Activated T-cell treated with anti-CD3 and anti-CD28 coated beads, Interleukin-2, amount 50 U/mL, for 24 hours (primary cell): Measurements from ENCODE around the gene FAM168A.

ENCODE experiments used
- DNase-seq: peaks from one replicate; pipeline ENCODE4 v3.0.0-alpha.2; 2020
- H3K27ac Mint-ChIP-seq: 2 replicates; pipeline ENCODE4 v1.8.0; 2020; ENCODE audit warnings: mild to moderate bottlenecking, mixed read lengths
- H3K27me3 Mint-ChIP-seq: 2 replicates; pipeline ENCODE4 v1.8.0; 2020; ENCODE audit warnings: mixed read lengths
- H3K36me3 Mint-ChIP-seq: 2 replicates; pipeline ENCODE4 v1.8.0; 2020; ENCODE audit warnings: low read depth, mixed read lengths
- H3K4me1 Mint-ChIP-seq: 2 replicates; pipeline ENCODE4 v1.8.0; 2020; ENCODE audit warnings: low read depth, mixed read lengths
- H3K4me3 Mint-ChIP-seq: 2 replicates; pipeline ENCODE4 v1.8.0; 2020; ENCODE audit warnings: mild to moderate bottlenecking, moderate library complexity, mixed read lengths
- H3K9me3 Mint-ChIP-seq: 2 replicates; pipeline ENCODE4 v1.8.0; 2020; ENCODE audit warnings: mixed read lengths

FAM168A gene

DNA sequence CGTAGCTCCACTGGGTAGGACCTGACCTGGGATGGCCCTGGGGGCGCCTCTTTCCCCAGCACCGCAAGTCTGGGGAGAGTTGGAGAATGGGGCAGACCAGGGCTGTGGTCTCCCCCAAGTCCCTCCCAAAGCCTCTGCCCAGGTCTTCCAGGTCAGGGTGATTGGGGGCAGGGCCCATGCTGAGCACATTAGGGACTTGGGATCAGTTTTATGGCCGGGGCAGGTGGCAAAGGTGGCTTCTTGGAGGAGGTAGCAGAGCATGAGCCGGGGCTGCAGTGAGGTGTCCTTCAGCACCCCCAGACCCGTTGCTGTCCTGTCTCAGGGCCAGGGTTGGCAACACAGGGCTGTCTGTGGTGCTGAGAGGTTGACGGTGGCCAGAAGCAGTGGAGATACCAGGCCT, 215.7 kb downstream of the FAM168A start:
- Mint-ChIP-seq H3K36me3 (peaks cover 40% of the 10 kb centered on the region), H3K27ac (peak overlapping the region; percentile 63), H3K4me3 (no peak overlapping the region), H3K27me3 (no peaks in the 10 kb centered on the region), H3K4me1 (peaks cover 91% of the 10 kb centered on the region), H3K9me3 (no peaks in the 10 kb centered on the region)
- no peak for DNase-seq

DNA sequence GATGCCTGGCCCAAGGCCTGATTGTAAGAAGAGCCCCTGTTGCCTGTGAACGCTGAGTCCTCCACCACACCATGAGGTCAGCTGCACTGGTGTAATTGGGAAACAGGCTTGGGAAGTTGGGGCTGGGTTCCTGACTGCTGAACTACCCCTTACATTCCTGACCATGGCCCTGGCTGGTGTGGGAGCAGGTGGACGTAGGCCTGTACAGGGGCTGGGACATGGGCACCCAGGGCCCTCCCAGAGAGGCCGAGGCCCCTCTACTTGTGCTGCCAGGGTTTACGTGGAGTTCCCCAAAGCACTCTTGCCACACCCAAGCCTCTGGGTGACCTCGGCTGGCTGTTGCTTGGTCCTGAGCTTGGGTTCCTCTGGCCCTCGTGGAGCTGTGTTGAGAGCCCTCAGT, 216.3 kb downstream of the FAM168A start:
- no peak for DNase-seq
- H3K4me1 Mint-ChIP-seq = peaks cover 92% of the 10 kb centered on the region
- H3K27me3 Mint-ChIP-seq = no peaks in the 10 kb centered on the region
- H3K4me3 Mint-ChIP-seq = no peak overlapping the region
- H3K9me3 Mint-ChIP-seq = no peaks in the 10 kb centered on the region
- no peak overlapping the region for H3K27ac Mint-ChIP-seq
- H3K36me3 Mint-ChIP-seq = peaks cover 42% of the 10 kb centered on the region

DNA sequence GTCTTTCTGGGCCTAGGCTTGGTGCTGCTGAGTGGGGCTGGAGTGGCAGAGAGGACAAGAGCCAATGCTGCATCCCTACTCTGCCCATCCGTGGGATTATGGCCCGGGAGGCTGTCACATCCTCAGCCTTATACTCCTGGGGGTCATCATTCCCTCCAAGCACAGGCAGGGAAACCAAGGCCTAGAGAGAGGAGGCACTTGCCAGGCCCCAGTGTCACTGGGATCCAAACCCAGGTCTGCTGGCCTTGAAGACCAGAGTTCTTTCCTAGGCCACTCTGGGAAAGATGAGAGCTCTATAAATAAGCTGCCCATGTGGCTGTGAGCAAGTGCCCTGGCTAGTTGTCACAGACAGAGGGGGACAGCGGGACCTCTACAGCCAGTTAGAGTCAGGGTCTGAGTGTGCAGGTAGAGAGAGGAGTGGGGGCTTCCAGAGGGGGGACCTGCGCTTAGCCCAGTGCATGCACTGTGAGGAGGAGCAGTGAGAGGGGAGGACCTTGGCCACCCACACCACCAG, 217.0 kb downstream of the FAM168A start:
- Mint-ChIP-seq H3K27ac (peak overlapping the region; percentile 47), H3K9me3 (no peaks in the 10 kb centered on the region), H3K27me3 (no peaks in the 10 kb centered on the region), H3K4me3 (no peak overlapping the region), H3K36me3 (peaks cover 42% of the 10 kb centered on the region), H3K4me1 (peaks cover 87% of the 10 kb centered on the region)
- no peak for DNase-seq

DNA sequence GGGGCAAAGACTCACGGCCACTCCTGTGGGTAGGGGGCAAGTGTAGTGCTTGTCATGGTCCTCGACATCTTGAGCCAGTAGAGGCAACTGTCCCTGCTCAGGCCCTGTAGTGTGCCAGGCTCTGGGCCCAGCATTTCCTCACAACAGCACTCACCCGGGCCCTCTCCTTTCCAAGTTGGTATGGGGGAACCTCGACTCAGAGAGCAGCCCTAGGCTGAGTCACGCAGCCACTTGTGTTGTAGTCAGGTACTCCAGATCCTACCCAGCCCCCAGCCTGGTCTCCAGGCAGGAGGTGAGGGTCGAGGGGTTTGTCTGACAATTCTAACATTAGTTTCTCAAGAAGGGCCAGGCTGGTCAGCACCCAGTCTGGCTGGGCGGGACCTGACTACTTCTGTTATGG, 217.6 kb downstream of the FAM168A start:
- no peak for DNase-seq
- Mint-ChIP-seq H3K9me3 (no peaks in the 10 kb centered on the region), H3K4me1 (peaks cover 87% of the 10 kb centered on the region), H3K27ac (no peak overlapping the region), H3K36me3 (peaks cover 38% of the 10 kb centered on the region), H3K4me3 (no peak overlapping the region), H3K27me3 (no peaks in the 10 kb centered on the region)

DNA sequence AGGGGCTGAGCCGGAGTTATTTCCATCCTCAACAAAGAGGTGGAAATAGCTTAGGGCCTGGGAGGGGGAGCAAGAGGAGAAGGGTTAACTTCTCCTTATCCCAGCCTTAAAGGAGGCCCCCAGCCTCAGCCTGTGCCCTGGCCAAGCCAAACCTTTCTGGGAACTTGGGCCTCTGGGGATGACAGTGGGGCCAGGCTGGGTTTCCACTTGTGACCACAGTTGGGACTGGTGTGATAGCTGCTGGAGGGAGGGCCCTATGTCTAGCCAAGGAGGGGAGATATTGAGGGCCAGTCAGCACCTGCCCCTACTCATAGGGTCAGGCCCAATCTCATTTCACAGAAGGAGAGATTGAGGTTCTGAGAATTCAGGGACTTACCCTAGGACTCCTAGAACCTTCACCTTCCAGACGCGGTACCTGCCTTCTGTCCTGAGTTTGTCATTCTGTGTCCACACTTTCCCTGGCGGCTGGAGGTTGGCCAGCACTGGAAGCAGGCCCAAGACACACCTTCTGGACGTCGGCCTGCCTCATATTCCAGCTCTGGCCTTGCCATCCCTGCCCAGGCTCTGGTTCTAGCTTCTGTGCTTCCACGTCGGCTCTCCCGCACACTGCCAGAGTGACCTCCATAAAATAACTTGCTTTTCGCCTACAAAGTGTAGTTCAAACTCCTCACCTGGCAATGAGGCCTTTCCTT, 218.6 kb downstream of the FAM168A start:
- H3K27ac Mint-ChIP-seq = peak overlapping the region; percentile 97
- no peak overlapping the region for H3K4me3 Mint-ChIP-seq
- no peaks in the 10 kb centered on the region for H3K9me3 Mint-ChIP-seq
- H3K36me3 Mint-ChIP-seq = peaks cover 35% of the 10 kb centered on the region
- no peaks in the 10 kb centered on the region for H3K27me3 Mint-ChIP-seq
- peaks cover 79% of the 10 kb centered on the region for H3K4me1 Mint-ChIP-seq
- no peak for DNase-seq

DNA sequence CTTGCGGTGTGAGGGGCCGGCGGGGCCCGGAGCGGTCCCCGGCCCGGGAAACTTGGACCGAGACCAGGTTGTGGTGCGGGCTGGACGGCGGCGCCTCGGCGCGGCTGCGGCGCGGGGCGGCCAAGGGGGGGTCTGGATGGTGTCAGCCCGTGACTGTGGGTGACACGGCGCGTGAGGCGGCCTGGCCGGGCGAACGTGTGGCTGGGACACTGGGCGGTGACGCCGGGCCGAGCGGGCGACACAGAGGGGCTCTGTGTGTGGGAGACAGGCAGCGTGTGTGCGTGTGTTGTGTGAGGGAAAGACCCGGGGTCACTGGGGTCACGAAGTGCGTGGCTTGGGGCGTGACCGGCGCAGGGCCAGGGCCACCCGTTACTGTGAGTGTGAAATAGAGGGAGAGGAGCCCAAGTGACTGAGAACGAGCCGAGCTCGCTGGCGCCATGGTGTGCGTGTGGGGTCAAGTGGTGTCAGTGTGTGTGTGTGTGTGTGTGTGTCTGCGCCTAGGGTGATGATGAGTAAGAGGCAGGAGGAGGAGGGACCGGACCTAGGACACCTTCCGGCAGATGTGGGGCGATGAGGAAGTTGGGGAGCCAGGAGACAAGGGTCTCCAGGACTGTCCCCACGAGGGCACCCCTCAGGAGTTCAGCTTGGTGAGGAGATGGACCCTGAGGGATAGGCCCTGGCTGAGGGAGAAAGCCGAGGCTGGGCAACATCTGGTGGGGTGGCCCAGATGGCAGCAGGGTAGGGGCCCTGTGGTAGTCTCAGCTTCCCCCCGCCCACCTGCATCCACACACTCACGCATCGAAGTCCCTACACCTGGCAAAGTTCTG, 220.9 kb downstream of the FAM168A start:
- Mint-ChIP-seq H3K27ac (peak overlapping the region; percentile 97), H3K36me3 (peaks cover 28% of the 10 kb centered on the region), H3K9me3 (no peaks in the 10 kb centered on the region), H3K4me3 (peak overlapping the region; percentile 95), H3K27me3 (no peaks in the 10 kb centered on the region), H3K4me1 (peaks cover 56% of the 10 kb centered on the region)
- peak; percentile 75 for DNase-seq

DNA sequence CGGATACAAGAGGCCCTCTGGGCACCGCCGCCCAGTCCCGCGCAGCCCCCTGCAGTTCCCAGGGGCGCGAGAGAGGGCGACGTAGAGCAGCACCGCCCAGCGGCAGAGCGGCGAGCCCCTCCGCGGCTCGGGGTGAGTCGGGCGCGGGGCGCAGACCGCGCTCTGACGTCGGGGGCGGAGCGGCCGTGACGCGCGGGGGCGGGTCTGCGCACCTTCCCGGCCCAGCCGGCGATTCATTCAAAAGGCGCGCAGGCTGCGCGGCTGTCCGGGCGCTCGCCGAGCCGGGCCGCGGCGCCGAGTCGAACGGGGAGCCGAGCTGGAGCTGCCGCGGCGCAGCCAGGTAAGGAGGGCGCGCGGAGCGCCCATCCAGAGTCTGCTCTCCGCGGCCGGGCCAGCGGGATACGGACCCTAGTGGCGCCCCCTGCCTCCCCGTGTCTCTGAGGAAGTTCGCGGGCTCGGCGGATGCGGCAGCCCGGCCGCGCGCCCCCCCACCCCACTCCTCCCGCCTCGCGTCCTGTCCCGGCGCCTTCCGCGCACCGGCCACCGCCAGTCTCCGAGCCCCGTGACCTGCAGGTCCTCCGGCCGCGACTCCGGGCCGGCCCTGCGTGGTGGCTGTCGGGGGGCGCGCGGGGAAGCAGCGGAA, 221.6 kb downstream of the FAM168A start, which contains the start of gene RELT:
Gene RELT (plus strand): TSS at position 240 of the 643 bp plus-strand sequence. CDS start 12,738 bp downstream, outside the sequence.
- peak within 1 kb of the TSS; percentile 95 for H3K4me3 Mint-ChIP-seq
- peaks cover 28% of the 10 kb centered on the region for H3K36me3 Mint-ChIP-seq
- peaks cover 51% of the 10 kb centered on the region for H3K4me1 Mint-ChIP-seq
- peak; percentile 99 for DNase-seq
- H3K27me3 Mint-ChIP-seq = no peaks in the 10 kb centered on the region
- H3K27ac Mint-ChIP-seq = peak within 1 kb of the TSS; percentile 97
- H3K9me3 Mint-ChIP-seq = no peaks in the 10 kb centered on the region

DNA sequence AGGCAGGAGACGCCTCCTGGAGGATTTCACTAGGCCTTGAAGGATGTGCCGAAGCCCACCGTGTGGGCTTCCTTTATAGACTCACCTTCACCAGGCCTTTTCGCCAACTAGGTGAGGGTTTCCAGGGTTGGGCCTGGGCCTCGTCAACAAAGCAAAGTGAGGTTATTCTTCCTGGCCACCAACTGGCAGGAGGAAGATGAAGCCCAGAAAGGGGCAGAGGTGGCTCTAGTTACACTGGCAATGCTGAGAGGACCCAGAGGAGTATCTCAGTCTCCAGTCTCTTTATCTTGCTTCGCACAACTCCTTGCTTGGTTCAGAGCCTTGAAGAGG, 222.1 kb downstream of the FAM168A start:
- DNase-seq = no peak
- peaks cover 24% of the 10 kb centered on the region for H3K36me3 Mint-ChIP-seq
- H3K27ac Mint-ChIP-seq = peak overlapping the region; percentile 82
- peak overlapping the region; percentile 95 for H3K4me3 Mint-ChIP-seq
- H3K4me1 Mint-ChIP-seq = peaks cover 46% of the 10 kb centered on the region
- H3K9me3 Mint-ChIP-seq = no peaks in the 10 kb centered on the region
- H3K27me3 Mint-ChIP-seq = no peaks in the 10 kb centered on the region

DNA sequence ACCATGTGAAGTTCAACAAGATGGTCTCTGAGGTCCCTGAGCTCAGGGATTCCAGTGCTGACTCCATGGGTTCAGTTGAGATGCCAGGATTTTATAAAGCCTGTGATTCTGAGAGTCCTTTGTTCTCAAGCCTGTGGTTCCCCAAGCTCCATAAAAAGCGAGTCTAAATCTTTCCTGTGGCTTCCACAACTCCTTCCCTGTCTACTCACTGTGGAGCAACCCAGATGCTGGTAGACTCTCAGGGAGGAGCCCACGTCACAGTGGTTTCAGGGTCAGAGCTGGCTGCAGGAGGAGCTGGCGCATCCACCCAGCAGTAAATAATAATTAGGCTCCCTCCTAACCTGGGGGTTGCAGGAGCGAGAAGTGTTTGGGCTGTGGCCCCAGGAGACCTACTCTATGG, 223.8 kb downstream of the FAM168A start:
- H3K27ac Mint-ChIP-seq = no peak overlapping the region
- H3K36me3 Mint-ChIP-seq = peaks cover 18% of the 10 kb centered on the region
- no peaks in the 10 kb centered on the region for H3K27me3 Mint-ChIP-seq
- peaks cover 30% of the 10 kb centered on the region for H3K4me1 Mint-ChIP-seq
- no peak for DNase-seq
- H3K9me3 Mint-ChIP-seq = no peaks in the 10 kb centered on the region
- H3K4me3 Mint-ChIP-seq = no peak overlapping the region

DNA sequence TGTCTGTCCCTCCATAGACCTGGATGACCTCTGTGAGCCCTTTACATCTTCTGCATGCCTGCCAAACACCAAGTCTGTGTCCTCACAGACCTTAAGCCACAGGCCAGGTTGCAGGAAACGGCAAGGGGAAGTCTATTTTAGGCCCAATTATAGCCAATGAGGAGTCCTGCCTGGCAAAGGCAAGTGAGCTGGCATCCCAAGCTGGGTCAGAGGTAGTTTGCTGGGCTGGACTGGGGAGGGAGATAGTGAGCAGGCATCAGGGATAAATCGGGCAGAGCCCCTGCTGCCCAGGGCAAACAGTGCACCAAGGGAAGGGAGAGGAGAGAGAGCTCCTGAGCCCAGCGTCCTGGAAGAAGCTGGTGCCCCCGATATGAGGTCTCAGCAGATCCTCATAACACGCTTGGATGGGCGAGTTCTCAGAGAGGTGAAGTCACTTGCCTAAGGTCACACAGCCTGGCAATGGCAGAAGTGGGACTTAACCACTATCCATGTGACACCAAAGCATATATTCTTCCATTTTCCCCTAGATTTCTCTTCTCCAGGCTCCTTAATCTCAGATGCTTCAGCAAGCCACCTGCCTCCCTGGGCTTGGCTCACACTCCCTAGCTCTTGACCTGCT, 225.4 kb downstream of the FAM168A start:
- H3K4me1 Mint-ChIP-seq = peaks cover 22% of the 10 kb centered on the region
- H3K36me3 Mint-ChIP-seq = peaks cover 7% of the 10 kb centered on the region
- H3K27ac Mint-ChIP-seq = no peak overlapping the region
- no peaks in the 10 kb centered on the region for H3K9me3 Mint-ChIP-seq
- no peak for DNase-seq
- no peak overlapping the region for H3K4me3 Mint-ChIP-seq
- no peaks in the 10 kb centered on the region for H3K27me3 Mint-ChIP-seq

DNA sequence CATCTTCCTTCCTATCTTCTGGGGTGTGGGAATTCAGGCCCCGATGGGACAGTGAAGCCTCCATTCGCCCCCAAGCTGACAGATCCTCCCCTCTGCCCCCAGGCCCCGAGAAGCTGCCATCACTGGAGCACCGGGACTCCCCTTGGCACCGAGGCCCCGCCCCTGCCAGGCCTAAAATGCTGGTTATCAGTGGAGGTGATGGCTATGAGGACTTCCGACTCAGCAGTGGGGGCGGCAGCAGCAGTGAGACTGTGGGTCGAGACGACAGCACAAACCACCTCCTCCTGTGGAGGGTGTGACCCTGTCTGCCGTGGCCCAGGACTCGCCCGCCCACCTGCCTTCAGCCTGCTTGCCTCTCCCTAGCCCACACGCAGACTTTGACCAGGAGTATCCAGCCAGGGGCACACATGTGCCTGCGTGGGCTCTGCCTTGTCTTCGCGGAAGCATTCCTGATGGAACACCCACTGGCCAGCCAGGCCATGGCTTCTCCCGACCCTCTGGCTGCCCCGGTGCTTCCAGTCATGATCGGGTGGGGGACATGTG, 230.4 kb downstream of the FAM168A start:
- no peak for DNase-seq
- H3K4me1 Mint-ChIP-seq = peaks cover 27% of the 10 kb centered on the region
- H3K27ac Mint-ChIP-seq = peak overlapping the region; percentile 66
- no peaks in the 10 kb centered on the region for H3K36me3 Mint-ChIP-seq
- H3K27me3 Mint-ChIP-seq = no peaks in the 10 kb centered on the region
- H3K4me3 Mint-ChIP-seq = no peak overlapping the region
- no peaks in the 10 kb centered on the region for H3K9me3 Mint-ChIP-seq

DNA sequence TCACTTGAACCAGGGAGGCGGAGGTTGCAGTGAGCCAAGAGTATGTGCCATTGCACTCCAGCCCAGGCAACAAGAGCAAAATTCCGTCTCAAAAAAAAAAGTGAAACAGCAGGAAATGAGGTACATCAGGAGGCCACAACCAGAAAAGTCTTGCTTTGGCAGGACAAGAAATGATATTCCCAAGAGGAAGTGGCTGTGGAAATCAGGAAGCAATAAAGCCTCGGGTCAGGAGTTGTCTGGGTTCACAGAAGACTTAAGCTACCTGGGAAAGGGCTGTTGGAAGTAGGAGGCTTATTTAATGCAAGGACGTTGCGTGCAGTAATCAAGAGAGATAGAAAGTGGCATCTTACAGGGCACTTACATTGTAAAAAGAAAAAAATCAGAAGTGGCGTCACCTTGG, 231.0 kb downstream of the FAM168A start:
- DNase-seq = no peak
- no peak overlapping the region for H3K4me3 Mint-ChIP-seq
- H3K27ac Mint-ChIP-seq = peak overlapping the region; percentile 66
- H3K9me3 Mint-ChIP-seq = no peaks in the 10 kb centered on the region
- H3K27me3 Mint-ChIP-seq = no peaks in the 10 kb centered on the region
- no peaks in the 10 kb centered on the region for H3K36me3 Mint-ChIP-seq
- peaks cover 27% of the 10 kb centered on the region for H3K4me1 Mint-ChIP-seq

DNA sequence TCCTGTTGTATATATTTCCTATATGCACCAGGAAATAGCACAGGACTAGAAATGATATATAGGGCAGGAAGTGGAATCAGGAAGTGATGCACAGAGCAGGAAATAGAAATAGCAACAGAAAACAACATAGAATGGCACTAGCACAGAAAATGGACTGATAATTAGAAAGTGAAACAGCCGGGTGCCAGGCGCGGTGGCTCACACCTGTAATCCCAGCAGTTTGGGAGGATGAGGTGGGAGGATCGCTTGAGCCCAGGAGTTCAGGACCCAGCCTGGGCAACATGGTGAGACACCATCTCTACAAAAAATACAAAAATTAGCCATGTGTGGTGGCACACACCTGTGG, 231.7 kb downstream of the FAM168A start:
- peak overlapping the region; percentile 84 for H3K27ac Mint-ChIP-seq
- peak; percentile 41 for DNase-seq
- H3K4me3 Mint-ChIP-seq = no peak overlapping the region
- peaks cover 27% of the 10 kb centered on the region for H3K4me1 Mint-ChIP-seq
- H3K9me3 Mint-ChIP-seq = no peaks in the 10 kb centered on the region
- H3K27me3 Mint-ChIP-seq = no peaks in the 10 kb centered on the region
- H3K36me3 Mint-ChIP-seq = no peaks in the 10 kb centered on the region
